Measurements from ENCODE around the gene LRCH4.
A peak's percentile ranks its signal among the peaks of the same experiment; 100 is the strongest.
"Not testable (repeated sequence)": the region's sequence is repeated elsewhere in the genome, so short reads cannot be mapped to it uniquely, and the experiment has no call there.

Gene LRCH4

DNA sequence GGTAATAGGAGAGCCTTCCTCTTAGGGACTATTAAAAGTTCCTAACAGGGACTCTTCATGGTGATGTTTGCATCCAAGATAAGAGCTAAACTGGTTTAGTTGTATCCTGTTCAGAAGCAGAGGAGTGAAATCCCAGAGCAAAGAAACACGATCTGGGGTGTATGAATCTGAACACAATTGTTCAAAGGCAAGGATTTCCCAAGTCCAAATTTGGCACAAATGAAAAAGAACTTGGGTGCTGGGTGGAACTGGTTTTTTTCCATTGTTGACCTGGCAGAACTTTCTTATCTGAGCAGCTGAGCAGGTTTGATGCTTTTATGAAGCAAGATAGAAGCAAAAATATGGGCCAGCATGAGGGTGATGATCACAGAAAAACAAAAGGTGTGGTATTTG lies 41.0 kb downstream of the LRCH4 start:
- no peak for DNase-seq (ENCODE audit: low read depth, low spot score)

DNA sequence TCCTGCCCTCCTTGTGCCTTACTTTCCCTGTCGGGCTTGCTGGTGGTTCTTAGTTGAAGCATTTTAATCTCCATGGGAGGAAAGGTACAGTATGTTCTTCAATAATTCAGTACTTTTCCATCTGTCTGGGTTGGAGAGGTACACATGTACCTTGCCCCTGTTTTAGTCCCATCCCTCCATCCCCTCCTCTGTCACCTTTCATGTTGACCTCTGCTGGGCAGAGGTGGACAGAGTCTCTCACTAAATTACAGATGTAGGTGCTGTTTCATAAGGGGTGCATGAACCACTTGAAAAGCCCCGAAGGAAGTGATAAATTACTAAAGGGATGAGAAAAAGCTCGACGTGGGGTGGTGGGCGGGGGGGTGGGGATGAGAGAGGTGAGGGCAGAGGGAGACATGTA lies 41.5 kb downstream of the LRCH4 start:
- no peak for DNase-seq (ENCODE audit: low read depth, low spot score)

DNA sequence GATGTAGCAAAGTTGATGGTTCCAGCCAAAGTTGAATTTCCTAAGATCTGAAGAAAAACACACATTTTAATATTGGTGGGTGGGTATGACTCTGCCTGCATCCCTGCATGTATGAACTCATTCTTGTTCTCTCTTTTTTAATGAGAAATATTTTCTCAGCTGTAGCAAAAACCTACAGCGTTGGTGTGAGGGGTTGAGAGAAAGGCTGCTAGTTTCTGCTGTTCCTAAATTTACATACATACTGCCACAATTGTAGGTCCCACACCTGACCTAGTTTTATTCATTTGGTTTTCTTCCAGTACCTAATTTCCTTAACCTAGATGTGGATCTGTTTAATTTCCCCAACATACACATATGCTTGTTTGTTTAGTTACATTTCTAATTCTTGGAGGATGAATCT lies 42.3 kb downstream of the LRCH4 start:
- DNase-seq (ENCODE audit: low read depth, low spot score) = no peak

DNA sequence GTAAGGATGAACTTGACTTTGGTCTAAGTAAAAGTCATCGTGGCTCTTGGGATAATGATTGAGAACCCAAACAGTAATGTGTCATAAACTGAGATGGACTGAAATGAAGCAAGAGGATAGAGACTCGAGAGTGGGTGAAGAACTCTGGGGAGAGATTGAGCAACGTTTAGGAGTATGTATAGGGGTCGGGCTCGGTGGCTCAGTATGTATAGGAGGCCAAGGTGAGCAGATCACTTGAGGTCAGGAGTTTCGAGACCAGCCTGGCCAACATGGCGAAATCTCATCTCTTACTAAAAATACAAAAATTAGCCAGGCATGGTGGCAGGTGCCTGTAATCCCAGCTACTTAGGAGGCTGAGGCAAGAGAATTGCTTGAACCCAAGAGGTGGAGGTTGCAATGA lies 44.6 kb downstream of the LRCH4 start:
- DNase-seq (ENCODE audit: low read depth, low spot score) = not testable (repeated sequence)

DNA sequence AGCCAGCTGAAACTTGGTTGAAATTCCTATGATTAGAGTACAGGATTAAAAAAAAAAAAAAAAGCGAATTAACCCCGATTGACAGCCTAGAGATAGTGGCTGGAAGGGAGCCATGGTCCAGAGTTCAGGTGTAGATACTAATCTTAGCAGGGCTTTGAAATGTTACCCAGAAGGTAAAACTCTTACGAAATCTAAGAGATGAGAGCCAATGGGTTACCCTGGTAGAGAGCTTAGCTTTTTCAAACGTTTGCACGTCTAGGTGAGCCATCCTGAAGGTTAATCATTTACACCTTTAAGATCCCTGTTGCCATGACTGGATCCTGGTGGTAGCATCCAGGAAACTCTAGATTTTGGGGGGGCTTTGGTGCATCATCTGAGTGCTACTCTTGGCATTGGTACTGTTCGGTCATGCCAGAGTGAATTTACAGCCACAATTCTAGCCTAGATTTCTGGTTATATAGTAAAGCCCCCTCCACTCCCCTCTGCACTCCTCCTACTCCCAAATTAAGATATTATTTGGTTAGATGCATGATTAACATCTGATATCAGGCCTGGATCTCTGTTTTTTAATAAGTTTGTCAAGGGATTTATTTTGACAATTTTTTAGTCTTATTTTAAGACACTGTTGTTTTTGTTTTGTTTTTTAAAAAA lies 45.7 kb downstream of the LRCH4 start:
- DNase-seq (ENCODE audit: low read depth, low spot score) = no peak

DNA sequence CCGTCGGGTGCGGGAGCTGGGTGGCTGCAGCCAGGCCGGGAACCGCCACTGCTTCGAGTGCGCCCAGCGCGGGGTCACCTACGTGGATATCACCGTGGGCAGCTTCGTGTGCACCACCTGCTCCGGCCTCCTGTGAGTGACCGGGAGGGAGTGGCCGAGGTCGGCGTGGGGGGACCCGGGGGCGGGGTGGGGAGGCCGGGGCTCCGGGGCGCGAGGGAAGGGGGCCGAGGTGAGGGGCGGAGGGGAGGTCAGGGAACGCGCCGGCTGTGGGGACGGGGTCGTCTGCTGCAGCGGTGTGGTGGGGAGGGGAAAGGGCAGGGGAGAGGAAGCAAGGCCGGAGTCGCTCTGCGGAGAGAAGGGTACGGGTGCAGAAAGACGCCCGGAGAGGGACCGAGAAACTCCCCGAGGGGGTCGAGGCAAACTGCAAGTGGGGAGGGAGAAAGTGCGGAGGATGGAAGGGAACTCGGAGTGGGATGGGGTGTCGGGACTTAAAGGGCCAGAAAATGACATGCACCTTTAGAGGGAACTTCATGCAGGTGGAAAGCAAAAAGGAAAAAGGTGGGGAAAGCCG lies 46.4 kb downstream of the LRCH4 start:
- DNase-seq (ENCODE audit: low read depth, low spot score) = no peak

DNA sequence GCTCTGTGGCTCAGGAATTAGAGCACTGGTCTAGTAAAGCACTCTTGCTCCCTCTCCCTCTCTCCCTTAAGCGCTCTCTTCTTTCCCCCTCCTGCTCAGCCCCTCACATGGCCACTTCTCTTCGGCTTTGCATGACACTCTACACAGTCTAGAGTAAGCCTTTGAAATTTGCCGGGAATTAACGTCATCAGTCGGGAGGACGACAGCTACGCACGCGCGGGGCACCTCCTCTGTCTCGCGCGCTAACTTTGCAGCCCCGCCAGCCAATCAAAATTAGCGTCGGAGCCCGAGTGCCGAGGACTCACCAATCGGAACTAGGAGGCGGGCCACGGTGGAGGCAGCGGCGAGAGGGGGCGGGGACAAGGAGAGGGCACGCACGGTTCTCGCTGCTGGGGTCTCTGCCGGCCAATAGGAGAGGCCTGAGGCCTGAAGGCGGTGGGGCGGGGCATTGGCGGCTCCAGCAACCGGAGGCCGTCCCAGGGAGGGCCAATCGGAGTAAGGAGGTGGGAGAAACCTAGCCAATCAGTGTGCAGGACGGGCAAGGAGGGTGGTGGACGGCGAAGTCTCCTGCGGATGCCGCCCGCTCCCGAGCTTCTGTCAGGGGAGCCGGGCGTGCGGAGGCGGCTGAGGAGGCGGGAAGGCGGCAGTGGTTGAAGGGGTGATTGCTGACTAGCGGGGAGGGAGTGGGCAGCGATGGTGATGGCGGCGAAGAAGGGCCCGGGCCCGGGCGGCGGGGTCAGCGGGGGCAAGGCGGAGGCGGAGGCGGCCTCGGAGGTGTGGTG lies 47.1 kb downstream of the LRCH4 start, which contains the start of gene AGFG2:
Gene AGFG2 (plus strand): TSS at position 550 of the 782 bp plus-strand sequence. CDS start 144 bp downstream, at position 694.
- DNase-seq (ENCODE audit: low read depth, low spot score) = peak; percentile 99

DNA sequence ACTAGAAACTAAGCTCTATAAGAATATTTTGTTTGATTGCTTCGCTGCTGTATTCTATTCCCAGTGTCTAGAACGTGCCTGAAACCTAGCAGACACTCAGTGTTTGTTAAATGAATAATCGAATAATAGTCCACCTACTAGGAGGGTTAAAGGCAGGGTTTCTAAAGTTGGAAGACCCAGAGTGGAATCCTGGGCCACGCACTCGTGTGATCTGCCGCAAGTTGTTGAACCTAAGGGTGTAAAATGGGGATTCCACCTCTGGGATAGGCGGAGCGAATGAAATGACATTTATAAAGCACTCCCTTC lies 47.6 kb downstream of the LRCH4 start:
- DNase-seq (ENCODE audit: low read depth, low spot score) = no peak

DNA sequence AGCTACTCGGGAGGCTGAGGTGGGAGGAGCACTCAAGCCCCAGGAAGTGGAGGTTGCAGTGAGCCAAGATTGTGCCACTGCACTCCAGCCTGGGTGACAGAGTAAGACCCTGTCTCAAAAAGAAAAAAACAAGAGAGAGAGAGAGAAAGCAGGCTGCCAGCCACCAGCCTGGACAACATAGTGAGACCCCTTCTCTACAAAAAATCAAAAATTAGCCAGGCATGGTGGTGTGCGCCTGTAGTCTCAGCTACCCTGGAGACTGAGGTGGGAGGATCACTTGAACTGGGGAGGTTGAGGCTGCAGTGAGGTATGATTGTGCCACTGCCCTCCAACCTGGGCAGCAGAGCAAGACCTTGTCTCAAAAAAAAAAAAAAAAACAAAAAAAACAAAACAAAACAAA lies 49.2 kb downstream of the LRCH4 start:
- DNase-seq (ENCODE audit: low read depth, low spot score) = not testable (repeated sequence)

DNA sequence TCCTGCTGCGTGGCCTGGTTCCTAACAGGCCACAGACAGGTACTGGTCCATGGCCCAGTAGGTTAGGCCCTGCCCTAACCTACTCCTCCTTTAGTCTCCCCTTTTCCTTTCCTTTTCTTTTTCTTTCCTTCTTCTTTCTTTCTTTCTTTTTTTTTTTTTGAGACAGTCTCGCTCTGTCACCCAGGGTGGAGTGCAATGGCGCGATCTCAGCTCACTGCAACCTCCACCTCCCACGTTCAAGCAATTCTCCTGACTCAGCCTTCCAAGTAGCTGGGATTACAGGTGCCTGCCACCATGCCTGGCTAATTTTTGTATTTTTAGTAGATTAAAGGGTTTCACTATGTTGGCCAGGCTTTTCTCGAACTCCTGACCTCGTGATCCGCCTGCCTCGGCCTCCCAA lies 49.9 kb downstream of the LRCH4 start:
- DNase-seq (ENCODE audit: low read depth, low spot score) = not testable (repeated sequence)

DNA sequence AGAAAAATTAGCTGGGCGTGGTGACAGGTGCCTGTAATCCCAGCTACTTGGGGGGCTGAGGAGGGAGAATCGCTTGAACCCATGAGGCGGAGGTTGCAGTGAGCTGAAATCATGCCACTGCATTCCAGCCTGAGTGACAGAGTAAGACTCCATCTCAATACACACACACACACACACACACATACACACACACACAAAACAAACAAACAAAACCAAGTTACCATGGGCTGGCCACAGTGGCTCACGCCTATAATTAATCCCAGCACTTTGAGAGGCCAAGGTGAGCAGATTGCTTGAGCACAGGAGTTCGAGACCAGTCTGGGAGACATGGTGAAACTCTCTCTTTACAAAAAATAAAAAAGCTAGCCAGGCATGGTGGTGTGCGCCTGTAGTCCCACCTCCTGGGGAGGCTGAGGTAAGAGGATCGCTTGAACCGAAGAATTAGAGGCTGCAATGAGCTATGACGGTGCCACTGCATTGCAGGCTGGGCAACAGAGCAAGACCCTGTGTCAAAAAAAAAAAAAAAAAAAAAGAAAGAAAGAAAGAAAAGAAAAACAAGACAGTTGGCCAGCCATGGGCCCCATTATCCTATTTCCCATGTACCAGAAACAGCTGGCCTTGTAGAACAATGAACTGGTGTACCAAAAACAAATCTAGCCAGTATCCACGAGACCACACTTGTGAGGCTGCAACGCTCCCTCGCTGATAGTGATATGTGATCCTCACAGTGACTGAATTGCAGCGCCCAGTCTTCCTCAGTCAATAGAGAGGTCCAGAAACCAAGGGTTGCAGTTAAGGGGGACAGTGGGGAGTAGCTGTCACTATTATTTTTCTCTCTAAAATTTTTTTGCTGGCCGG lies 53.5 kb downstream of the LRCH4 start:
- DNase-seq (ENCODE audit: low read depth, low spot score) = no peak

DNA sequence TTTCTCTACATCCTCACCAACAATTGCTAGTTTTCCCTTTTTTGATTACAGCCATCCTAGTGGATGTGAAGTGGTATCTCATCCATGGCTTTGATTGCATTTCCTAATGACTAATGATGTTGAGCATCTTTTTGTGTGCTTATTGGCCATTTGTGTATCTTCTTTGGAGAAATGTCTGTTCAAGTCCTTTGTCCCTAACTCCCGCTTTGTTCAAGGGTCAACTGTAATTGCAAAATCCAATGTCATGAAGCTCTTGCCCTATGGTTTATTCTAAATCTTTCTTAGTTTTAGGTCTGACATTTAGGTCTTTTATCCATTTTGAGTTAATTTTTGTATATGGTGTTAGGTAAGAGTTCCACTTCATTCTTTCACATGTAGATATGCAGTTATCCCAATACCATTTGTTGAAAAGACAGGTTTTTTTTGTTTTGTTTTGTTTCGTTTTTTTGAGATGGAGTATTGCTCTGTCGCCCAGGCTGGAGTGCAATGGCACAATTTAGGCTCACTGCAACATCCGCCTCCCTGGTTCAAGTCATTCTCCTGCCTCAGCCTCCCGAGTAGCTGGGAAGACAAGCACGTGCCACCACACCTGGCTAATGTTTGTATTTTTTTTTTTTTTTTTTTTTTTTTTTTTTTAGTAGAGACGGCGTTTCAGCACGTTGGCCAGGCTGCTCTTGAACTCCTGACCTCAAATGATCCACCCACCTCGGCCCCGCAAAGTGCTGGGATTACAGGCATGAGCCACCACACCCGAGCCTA lies 57.6 kb downstream of the LRCH4 start:
- DNase-seq (ENCODE audit: low read depth, low spot score) = not testable (repeated sequence)

Measured in smooth muscle cell of the brain vasculature (primary cell).